DLD1 (cell line): ENCODE measurements around the gene PDZD4.

Experiments used
- in situ Hi-C: cut with HindIII; loops from 2 replicates; pipeline ENCODE4 v1.10.0; 2017; ENCODE audit warnings: low sequenced_read_pairs

The PDZD4 gene

GRCh38 chrX:153829799-153830639 lies at the start of gene PDZD4:
TSS of gene PDZD4 (minus strand) at chrX:153830544. CDS start at chrX:153830298, 246 bp downstream.
- in situ Hi-C loops = no loop called here

- in situ Hi-C loops = no loop called here
These were observed 49.5 kb upstream of the PDZD4 start for GRCh38 chrX:153879741-153880439.

- in situ Hi-C loops = no loop called here
These were observed 48.8 kb upstream of the PDZD4 start for GRCh38 chrX:153878969-153879653.

- in situ Hi-C loops = no loop called here
These were observed 48.0 kb upstream of the PDZD4 start for GRCh38 chrX:153878345-153878744.

GRCh38 chrX:153877571-153878261 lies 47.4 kb upstream of the PDZD4 start:
- in situ Hi-C loops = no loop called here

GRCh38 chrX:153876112-153876491 lies 45.8 kb upstream of the PDZD4 start:
- in situ Hi-C loops = no loop called here

GRCh38 chrX:153875391-153876111 lies 45.2 kb upstream of the PDZD4 start:
- in situ Hi-C loops = no loop called here

GRCh38 chrX:153874366-153875125 lies 44.2 kb upstream of the PDZD4 start:
- in situ Hi-C loops = no loop called here

GRCh38 chrX:153874085-153874365 lies 43.7 kb upstream of the PDZD4 start:
- in situ Hi-C loops = no loop called here

- in situ Hi-C loops = no loop called here
These were observed 43.1 kb upstream of the PDZD4 start for GRCh38 chrX:153873282-153874084.

- in situ Hi-C loops = no loop called here
These were observed 41.9 kb upstream of the PDZD4 start for GRCh38 chrX:153871946-153872878.

- in situ Hi-C loops = no loop called here
These were observed 41.1 kb upstream of the PDZD4 start for GRCh38 chrX:153871451-153871850.

- in situ Hi-C loops = no loop called here
These were observed 40.5 kb upstream of the PDZD4 start for GRCh38 chrX:153870791-153871360.

- in situ Hi-C loops = no loop called here
These were observed 39.9 kb upstream of the PDZD4 start for GRCh38 chrX:153870288-153870690.

GRCh38 chrX:153869473-153870287 lies 39.3 kb upstream of the PDZD4 start:
- in situ Hi-C loops = no loop called here

GRCh38 chrX:153868576-153869472 lies 38.5 kb upstream of the PDZD4 start:
- in situ Hi-C loops = no loop called here
